PC-9 (cell line): ENCODE measurements around the gene JUND.

Source experiments
- EZH2 ChIP-seq: fragments of 200-600 bp; sonication (generic); IDR thresholded peaks from 2 replicates; pipeline ENCODE4 v1.8.0; 2017; ENCODE audit warnings: antibody characterized with exemption, low read depth
- TF ChIP-seq, protein P1 (sequence below): fragments of 200-600 bp; sonication (generic); conservative IDR thresholded peaks from 2 replicates; pipeline ENCODE4 v1.6.1; 2017; ENCODE audit warnings: mixed run types, antibody characterized with exemption, mild to moderate bottlenecking, moderate library complexity

GRCh38 chr19:18306209-18306887 is 24.9 kb upstream of the JUND start:
- TF ChIP-seq, protein P1, sequence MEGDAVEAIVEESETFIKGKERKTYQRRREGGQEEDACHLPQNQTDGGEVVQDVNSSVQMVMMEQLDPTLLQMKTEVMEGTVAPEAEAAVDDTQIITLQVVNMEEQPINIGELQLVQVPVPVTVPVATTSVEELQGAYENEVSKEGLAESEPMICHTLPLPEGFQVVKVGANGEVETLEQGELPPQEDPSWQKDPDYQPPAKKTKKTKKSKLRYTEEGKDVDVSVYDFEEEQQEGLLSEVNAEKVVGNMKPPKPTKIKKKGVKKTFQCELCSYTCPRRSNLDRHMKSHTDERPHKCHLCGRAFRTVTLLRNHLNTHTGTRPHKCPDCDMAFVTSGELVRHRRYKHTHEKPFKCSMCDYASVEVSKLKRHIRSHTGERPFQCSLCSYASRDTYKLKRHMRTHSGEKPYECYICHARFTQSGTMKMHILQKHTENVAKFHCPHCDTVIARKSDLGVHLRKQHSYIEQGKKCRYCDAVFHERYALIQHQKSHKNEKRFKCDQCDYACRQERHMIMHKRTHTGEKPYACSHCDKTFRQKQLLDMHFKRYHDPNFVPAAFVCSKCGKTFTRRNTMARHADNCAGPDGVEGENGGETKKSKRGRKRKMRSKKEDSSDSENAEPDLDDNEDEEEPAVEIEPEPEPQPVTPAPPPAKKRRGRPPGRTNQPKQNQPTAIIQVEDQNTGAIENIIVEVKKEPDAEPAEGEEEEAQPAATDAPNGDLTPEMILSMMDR: no peak
- TF ChIP-seq EZH2: no peak
